ENCODE measurements around the gene ZNF423.

GRCh38 chr16:49608098-49608497 lies 247.8 kb downstream of the ZNF423 start:
- TF ChIP-seq CTCF (IDR thresholded peaks at IDR 0.05) (no peak), POLR2AphosphoS5 (IDR thresholded peaks at IDR 0.05; ENCODE audit: low read depth, low read length) (no peak), TCF7L2 (IDR thresholded peaks at IDR 0.05; ENCODE audit: low read depth, low read length) (no peak), REST (IDR thresholded peaks at IDR 0.05; ENCODE audit: insufficient read depth in 1 of 2, low read depth in 2 of 2, low read length in 1 of 2) (no peak), SIN3A (IDR thresholded peaks at IDR 0.05; ENCODE audit: borderline replicate concordance, insufficient read depth, low read depth, low read length) (no peak)
